Measurements from ENCODE around the gene CX3CL1.
"Not testable (repeated sequence)": the region's sequence is repeated elsewhere in the genome, so short reads cannot be mapped to it uniquely, and the experiment has no call there.

Gene CX3CL1

DNA sequence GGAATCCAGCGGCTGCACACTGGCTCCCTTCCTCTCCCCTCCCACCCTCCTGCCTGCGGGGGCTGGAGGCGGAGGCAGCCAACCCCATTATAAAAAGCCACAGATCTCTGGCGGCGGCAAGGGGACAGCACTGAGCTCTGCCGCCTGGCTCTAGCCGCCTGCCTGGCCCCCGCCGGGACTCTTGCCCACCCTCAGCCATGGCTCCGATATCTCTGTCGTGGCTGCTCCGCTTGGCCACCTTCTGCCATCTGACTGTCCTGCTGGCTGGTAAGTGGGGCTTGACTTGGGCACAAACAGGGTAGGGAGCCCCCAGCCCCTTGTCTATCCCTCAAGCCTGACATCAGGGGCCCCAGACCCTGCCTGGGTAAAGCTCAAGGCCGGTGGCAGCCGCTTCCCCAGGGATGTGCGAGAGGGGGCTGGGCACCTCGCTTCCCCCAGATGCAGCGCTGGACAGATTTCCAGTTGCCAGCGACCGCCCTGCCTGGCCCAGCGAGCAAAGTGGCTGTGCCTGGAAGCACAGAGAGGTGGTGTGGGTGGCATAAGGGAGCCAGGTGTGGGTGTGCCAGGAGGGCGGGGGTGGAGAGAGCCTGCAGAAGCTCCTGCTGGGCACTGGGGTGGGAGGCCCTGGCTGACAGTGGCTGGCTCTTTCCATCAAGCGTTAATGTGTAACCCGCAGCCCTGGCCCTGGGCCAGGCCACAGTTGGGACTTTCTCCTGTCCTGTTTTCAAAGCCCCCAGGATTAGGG lies at the start of gene CX3CL1:
Gene CX3CL1, plus strand, starts transcription at position 119 of the 745 bp plus-strand sequence. Its CDS starts 79 bp downstream, at position 198.
- FAIRE-seq: no peak

DNA sequence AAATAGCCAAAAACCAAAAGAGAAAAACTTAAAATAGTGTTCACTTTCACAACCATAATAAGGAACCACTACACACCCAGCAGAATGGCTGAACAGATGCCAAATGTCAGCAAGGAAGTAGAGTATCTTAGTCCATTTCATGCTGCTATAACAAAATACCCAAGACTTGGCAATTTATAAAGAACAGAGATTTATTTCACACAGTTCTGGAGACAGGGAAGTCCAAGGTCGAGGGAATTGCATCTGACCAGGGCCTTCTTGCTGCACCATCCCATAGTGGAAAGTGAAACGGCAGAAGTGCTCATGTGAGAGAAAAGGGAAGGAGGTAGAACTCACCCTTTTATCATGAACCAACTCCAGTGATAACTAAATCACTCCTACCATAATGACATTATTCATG lies 47.5 kb upstream of the CX3CL1 start:
- no peak for FAIRE-seq

DNA sequence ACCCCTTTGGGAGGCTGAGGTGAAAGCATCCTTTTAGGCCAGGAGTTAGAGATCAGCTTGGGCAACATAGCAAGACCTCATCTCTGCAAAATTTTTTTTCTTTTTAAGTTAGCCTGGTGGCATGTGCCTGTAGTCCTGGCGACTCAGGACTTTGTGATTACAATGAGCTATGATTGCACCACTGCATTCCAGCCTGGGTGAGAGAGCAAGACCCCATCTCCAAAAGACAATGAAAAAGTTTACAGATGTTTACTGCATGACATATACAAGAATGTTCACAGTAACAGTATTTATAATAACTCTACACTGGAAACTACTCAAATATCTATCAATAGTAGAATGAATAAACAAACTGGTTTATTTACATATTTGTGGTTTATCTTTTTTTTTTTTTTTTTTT lies 46.8 kb upstream of the CX3CL1 start:
- no peak for FAIRE-seq

DNA sequence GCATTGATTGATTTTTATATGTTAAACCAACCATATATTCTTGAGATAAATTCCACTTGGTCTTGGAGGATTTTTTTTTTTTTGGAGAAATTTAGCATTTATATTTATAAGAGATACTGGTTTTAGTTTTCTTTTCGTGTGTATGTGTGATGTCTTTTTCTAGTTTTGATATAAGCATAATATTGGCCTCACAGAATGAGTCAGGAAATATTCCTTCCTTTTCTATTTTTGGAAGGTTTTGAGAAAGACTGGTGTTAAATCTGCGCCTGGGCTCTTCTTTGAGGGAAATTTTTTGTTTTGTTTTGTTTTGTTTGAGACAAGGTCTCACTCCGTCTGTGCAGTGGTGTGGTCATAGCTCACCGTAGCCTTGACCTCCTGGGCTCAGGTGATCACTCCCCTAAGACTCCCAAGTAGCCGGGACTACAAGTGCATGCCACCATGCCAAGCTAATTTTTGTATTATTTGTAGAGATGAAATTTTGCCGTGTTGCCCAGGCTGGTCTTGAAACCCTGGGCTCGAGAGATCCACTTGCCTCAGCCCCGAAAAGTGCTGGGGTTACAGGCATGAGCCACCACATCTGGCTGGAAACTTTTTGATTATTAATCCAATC lies 42.5 kb upstream of the CX3CL1 start:
- FAIRE-seq: no peak

DNA sequence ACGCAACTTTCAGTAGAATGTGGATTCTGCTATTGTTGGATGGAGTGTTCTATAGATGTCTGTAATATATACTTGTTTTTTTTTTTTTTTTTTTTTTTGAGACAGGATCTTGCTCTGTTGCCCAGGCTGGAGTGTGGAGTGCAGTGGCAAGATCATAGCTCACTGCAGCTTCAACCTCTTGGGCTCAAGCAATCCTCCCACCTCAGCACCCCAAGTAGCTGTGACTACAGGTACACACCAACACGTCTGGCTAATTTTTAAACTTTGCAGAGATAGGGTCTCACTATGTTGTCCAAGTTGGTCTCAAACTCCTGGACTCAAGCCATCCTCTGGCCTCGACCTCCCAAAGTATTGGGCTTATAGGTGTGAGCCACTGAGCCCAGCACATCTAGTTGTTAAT lies 40.9 kb upstream of the CX3CL1 start:
- no peak for FAIRE-seq

DNA sequence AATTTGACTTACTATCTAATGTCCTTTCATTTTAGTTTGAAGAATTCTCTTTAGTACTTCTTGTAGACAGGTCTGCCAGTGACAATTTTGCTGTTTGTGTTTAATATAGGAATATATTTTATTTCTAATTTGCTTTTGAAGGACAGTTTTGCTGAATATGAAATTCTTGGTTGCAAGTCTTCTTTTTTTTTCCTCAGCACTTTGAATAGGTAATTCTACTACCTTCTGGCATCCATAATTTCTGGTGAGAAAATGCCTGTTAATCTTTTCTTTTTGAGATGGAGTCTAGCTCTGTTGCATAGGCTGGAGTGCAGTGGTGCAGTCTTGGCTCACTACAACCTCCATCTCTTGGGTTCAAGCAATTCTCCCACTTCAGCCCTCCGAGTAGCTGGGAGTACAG lies 38.9 kb upstream of the CX3CL1 start:
- no peak for FAIRE-seq

DNA sequence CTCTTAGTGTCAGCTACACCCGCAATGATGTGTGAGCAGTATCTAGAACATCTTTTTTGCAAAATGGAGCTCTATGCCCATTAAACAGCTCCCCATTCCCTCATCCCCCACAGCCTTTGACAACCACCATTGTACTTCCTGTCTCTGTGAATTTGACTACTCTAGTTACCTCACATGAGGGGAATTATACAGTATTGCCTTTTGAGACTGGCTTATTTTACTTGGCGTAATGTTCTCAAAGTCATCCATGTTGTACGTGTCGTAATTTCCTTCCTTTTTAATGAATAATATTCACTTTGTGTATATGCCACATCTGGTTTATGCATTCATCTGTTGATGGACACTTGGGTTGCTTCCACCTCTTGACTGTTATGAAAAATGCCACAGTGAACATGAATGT lies 36.9 kb upstream of the CX3CL1 start:
- FAIRE-seq: no peak

DNA sequence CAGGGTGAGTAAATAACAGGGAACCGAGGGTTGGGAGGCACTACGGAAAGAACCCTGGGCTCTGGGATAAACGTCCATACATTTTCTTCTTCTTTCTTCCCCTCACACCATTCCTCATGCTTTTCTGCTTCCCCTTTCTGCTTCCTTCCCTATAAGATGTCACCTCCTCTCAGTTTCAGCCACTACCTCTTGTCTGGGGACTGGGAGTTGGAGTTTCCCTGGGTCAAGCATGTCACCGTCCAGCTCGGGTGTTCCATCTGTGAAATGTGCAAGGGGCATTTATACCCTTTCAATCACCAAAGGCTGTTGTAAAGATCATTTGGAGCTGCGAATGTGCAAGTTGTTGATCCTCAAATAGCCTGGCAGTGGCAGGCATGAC lies 31.2 kb upstream of the CX3CL1 start:
- no peak for FAIRE-seq

DNA sequence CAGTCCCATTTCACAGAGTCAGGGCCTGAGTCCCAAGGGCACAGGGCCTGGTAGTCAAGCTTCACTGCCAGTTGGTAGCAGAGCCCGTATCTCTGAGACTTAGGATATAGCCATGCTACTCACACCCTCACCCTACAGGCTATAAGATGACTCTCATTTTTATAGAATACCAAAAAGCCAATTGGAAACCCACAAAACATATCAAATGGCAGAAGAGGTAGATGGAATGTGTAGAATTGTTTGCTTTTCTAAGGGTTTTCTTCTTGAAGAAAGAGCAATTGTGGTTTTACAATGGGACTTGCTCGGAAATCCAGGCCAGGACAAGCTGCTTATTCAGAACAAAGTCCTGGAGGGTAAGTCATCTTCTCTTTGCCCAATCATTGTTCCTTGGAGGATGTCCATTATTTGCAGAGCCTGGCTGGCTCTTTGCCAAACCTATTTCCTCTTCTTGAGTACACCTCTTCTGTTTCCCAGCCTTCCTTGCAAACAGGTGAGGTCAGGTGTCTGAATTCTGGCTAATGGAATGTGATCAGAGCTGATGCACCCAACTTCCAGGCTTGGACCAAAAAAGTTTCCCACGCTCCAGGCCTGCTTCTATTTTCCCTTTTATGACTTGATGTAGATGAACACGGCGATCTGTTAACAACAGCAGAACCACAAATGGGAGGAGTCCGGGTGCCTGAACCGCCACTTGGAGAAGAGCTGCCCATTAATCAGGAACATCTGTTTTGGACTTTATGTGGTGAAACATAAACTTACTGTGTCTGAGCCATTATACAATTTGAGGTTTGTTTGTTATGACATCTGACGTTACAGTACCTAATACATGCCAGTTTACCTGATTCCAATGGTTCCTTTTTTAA lies 30.6 kb upstream of the CX3CL1 start:
- FAIRE-seq: no peak

DNA sequence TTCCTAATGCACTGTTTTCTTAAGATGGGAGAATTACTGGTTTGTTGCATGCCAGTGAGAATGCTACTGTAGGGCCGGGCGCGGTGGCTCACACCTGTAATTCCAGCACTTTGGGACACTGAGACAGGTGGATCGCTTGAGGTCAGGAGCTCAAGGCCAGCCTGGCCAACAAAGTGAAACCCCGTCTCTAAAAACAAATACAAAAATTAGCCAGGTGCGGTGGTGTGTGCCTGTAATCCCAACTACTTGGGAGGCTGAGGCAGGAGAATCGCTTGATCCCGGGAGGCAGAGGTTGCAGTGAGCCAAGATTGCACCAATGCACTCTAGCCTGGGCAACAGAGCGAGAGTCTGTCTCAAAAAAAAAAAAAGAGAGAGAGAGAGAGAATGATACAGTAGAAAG lies 29.7 kb upstream of the CX3CL1 start:
- not testable (repeated sequence) for FAIRE-seq

DNA sequence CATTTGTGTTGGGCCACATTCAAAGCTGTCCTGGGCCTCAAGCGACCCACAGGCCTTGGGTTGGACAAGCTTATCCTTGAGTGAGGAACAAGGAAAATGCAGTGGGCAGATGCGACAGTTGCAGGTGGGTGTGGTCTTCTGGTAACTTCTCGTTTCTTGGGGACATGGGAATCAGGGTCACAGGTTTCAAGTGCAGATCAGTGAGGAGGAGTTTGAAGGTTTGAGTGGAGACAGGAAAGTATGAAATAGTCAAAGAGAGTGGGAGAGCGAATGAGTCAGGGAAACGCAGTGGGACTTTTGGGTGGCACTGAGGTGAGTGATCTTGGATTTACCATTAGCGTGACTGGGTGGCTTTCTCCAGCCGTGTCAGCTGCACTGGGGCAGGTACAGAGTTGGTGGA lies 29.1 kb upstream of the CX3CL1 start:
- no peak for FAIRE-seq

DNA sequence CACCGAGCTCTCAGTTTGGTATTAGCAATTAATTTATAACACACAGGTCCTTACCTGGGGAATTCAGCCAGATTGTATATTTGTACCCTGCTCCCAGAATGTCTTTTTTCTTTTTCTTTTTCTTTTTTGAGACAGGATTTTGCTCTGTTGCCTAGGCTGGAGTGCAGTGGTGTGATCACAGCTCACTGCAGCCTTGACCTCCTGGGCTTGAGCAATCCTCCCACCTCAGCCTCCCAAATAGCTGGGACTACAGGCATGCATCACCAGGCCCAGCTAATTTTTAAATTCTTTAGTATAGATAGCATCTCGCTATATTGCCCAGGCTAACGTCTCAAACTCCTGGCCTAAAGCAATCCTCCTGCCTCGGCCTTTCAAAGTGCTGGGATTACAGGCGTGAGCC lies 28.2 kb upstream of the CX3CL1 start:
- not testable (repeated sequence) for FAIRE-seq

DNA sequence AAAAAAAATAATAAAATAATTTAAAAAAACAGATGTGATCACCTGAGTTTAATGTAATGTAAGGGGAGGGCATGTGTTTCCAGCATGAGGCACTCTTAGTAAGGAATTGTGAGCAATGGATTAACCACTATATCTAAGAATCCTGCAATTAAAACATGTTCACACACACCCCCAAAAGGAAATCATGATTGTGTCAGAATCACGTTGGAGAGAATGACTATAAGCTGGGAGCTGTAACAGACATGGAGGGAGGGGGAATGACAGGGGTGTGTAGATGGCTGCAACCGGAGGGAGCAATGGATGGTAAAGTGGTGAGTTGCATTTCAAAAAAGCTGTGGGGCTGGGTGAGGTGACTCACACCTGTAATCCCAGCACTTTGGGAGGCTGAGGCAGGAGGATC lies 27.3 kb upstream of the CX3CL1 start:
- FAIRE-seq: no peak

DNA sequence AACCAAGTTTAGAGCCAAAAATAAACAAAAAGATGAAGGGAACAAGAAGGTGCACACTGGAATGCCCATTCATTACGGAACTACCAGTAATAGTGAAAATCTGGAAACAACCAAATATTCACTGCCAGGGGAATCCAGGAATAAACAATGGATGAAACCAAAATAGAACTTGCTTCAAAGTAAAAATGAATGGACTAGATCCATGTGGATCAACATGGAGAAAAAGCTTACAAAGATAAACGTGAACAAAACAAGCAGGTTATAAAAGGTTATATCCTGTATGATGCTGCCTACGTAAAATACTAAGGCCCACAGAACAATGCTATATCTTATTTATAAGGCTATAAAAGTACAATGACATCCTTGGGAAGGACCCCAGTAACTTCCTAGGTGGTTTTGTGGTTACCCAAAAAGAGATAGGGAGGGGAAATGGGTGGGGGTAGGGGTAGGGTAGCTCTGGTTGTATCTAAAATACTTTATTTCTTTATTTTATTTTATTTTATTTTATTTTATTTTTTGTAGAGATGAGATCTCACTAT lies 26.6 kb upstream of the CX3CL1 start:
- FAIRE-seq: no peak

DNA sequence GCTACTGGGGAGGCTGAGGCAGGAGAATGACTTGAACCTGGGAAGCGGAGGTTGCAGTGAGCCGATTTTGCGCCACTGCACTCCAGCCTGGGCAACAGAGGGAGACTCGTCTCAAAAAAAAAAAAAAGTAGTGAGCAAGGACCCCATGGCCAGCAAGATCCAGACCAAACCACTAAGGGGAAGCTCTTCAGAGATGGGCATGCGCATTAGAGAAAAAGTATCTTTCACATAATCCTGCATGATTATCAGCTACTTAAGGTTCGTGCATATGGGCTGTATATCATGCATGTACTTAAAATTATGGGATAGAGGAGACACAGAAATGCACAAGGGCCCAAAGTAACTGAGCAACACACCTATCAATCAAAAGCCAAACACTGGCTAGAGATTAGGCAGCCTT lies 24.4 kb upstream of the CX3CL1 start:
- FAIRE-seq: no peak

DNA sequence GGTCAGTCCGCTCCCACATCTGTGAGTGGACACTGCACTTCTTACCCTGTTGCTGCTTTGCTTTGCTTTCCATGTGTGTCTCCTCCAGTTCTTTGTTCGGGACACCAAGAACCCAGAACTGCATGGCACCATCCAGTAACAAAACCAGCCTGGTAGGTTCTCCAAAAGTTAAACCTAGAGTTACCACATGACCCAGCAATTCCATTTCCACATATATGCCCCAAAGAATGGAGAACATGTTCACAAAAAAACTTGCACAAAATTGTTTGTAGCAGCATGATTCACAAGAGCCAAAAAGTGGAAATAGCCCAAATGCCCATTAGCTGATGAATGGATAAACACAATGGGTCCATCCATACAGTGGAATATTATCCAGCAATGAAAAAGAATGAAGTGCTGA lies 24.0 kb upstream of the CX3CL1 start:
- no peak for FAIRE-seq

DNA sequence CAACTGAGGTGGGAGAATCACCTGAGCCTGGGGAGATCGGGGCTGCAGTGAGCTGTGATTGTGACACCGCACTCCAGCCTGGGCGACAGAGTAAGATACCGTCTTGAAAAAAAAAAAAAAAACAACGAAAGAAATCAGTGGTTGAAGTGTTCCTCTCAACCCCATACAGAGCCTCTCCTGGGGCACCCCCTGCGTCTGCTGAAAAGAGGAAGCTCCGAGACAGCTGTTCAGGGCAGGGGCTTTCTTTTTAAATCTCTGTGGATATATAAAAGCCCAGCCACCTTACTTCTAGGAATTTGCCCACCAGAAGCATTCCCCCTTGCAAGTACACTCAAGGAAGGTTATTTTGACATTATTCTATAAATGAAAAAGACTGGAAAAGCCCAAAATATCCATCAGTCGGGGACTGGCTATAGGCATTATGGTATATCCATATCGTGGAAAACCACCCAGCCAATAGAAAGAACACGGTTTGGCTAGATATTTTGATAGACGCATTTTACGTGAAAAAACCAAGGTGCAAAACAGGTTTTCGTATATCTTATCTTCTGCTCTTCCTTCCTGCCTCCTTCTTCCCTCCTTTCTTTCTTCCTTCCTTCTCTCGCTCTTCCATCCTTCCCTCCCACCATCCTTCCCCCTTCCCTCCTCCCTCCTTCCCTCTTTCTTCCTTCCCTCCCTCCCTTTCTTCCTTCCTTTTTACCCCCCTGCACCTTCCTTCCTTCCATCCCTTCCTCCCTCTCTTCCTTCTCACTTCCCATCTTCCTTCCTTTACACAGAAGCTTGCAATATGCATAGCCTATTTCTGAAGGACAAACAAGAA lies 22.9 kb upstream of the CX3CL1 start:
- no peak for FAIRE-seq

DNA sequence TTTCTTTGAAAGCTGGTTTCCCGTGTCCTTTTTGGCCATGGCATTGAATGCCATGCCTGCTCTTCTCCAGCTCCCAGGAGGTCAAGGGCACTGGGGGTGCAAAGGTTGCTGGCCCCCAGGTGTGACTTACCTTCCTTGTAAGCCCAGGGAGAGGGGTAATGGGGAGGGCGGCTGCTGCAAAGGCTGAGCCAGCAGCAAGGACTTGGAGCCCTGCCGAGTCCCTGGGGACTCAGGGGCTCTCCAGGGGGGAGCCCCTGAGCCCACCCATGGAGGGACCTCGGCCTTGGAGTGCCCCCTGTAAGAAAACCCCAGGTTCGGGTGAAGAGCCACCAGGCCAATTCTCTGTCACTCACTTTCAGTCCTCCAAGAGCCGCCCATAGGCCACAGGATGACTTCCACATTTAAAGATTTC lies 19.6 kb upstream of the CX3CL1 start:
- FAIRE-seq: no peak

DNA sequence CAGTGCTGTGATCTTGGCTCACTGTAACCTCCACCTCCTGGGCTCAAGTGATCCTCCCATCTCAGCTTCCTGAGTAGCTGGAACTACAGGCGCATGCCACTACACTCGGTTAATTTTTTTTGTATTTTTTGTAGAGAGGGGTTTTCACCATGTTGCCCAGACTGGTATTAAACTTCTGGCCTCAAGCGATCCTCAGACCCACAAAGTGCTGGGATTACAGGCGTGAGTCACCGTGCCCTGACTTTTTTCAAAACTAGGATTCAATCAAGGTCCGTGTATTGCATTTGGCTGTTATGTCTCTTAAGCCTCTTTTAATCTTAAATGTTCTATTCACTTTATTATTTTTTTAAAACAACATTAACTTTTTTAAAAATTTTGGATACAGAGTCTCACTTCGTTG lies 18.0 kb upstream of the CX3CL1 start:
- FAIRE-seq: no peak

DNA sequence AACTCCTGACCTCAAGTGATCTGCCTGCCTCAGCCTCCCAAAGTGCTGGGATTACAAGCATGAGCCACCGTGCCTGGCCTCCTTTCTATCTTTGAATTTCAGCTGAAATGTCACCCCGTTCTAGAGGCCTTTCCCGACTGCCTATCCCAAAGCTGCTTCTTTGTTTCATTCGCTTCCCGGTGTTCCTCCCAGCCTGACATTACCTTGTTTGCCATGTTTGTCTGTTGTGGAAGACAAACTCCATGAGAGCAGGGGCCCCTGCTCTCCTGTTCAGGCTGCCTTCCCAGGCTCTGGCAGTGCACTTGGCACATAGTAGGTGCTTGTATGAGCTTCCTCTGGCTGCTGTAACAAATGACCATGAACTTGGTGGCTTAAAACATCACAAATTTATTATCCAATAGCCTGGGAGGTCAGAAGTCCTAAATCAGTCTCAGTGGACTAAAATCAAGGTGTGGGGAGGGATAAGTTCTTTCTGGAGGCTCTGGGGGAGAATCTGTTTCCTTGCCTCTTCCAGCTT lies 16.3 kb upstream of the CX3CL1 start:
- FAIRE-seq: no peak

DNA sequence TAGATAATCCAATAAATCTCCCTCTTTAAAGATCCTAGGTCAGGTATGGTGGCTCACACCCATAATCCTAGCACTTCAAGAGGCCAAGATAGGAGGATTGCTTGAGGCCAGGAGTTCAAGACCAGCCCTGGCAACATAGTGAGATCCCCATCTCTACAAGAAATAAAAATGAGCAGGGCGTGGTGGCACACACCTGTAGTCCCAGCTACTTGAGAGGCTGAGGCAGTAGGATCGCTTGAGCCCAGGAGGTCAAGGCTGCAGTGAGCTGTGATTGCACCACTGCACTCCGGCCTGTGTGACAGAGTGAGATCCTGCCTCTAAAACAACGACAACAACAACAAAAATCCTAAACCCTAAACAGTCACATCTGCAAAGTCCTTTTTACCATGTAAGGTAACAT lies 15.7 kb upstream of the CX3CL1 start:
- no peak for FAIRE-seq

DNA sequence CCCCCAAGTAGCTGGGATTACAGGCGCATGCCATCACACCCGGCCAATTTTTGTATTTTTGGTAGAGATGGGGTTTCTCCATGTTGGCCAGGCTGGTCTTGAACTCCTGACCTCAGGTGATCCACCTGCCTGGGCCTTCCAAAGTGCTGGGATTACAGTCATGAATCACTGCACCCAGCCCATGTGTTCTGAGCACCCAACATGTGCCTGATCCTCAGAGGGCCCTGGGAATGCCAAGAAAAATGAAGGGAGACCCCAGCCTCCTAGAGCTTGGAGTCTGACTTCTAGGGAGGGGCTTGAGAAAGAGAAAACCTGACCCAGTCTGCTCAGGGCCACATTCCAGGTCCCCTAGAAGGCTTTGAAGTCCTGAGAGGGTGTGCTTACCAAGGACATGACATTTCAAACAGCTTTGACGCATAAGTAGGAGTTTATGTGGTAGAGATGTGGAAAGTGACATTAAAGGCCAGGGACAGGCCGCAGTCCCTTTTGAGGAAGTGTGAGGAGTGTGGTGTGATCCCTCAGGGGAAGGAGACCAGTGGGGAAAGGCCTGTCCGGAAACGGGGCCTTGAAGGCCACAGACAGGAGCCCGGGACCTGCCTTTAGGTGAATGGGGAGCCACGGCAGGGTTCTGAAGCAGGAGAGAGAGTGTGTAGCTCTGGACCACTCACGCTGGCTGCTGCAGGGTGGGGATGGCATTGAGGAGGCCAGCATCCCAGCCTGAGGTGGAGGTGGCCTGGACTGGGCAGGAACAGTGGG lies 14.8 kb upstream of the CX3CL1 start:
- FAIRE-seq: no peak

Data from islet of Langerhans (tissue), 1 donor.